H1 (cell line): ENCODE measurements around the gene DOCK8. TPM values are rescaled to one million over a fixed set of nuclear protein-coding genes. Genes with fewer than 3 reads are reported as not detected.

Experiments
- GTF2F1 ChIP-seq: IDR thresholded peaks from 2 replicates; pipeline ENCODE4 v1.6.1; 2012; ENCODE audit warnings: low read depth, low read length, improper control_type of control experiment, borderline replicate concordance
- HDAC2 ChIP-seq, 2 experiments: fragments of 300-600 bp in 1 of 2; sonication (generic) in 1 of 2; IDR thresholded peaks; 2 replicates each; pipeline ENCODE4 v1.6.1; 2011 to 2012; ENCODE audit warnings: low read depth in 2 of 2, low read length in 2 of 2, mild to moderate bottlenecking in 2 of 2, moderate library complexity in 2 of 2, borderline replicate concordance in 1 of 2, inconsistent platforms in 1 of 2
- MAX ChIP-seq: IDR thresholded peaks from 2 replicates; pipeline ENCODE4 v1.6.1; 2012; ENCODE audit warnings: inconsistent platforms
- POLR2A ChIP-seq, 2 experiments: IDR thresholded peaks; 1 replicate in 1 of 2; 2 replicates in 1 of 2; pipeline ENCODE4 v1.6.1; 2011; ENCODE audit warnings: low read depth in 2 of 2, low read length in 2 of 2, mild to moderate bottlenecking in 2 of 2; ENCODE audit errors: control extremely low read depth in 1 of 2
- POLR2AphosphoS5 ChIP-seq: IDR thresholded peaks from 2 replicates; pipeline ENCODE4 v1.6.1; 2011; ENCODE audit warnings: low read depth, low read length
- SIX5 ChIP-seq: IDR thresholded peaks from 2 replicates; pipeline ENCODE4 v1.6.1; 2011; ENCODE audit warnings: mild to moderate bottlenecking, low read depth, low read length
- SP2 ChIP-seq: IDR thresholded peaks from 2 replicates; pipeline ENCODE4 v1.6.1; 2012; ENCODE audit warnings: mild to moderate bottlenecking, low read length, inconsistent platforms
- polyA plus RNA-seq, 7 experiments: library from polyadenylated mRNA; depleted of rRNA in 3 of 7; stranded (reverse) in 5 of 7; unstranded in 2 of 7; fragments of >200 nt in 5 of 7; fragments of 200-250 nt in 2 of 7; gene quantifications; 1 replicate in 5 of 7; 2 replicates in 1 of 7; 4 replicates in 1 of 7; pipeline versions ENCODE4 v1.2.1 to v1.2.3, GENCODE V29; 2011 to 2013; ENCODE audit warnings: missing spikeins in 2 of 7, mixed read lengths in 2 of 7
- total RNA-seq: library from RNA; stranded (reverse); fragmentation: NEBNext Ultra II Directional; extraction: Animal tissue kit (Norgen Biotek cat#: 25700); gene quantifications from 2 replicates; pipeline ENCODE4 v1.2.1, GENCODE V29; 2021

Gene DOCK8
- total and polyA plus RNA-seq, 2 of the 8 experiments (the other 6 are each of a cell fraction or from before 2014, with no cell fraction given) = 0.57 to 2.0 TPM

- TF ChIP-seq HDAC2 (IDR thresholded peaks at IDR 0.05; ENCODE audit: borderline replicate concordance in 1 of 2, low read depth in 2 of 2, low read length in 2 of 2) (no peak), MAX (no peak), POLR2AphosphoS5 (no peak), POLR2A (IDR thresholded peaks at IDR 0.05; ENCODE audit: control extremely low read depth in 1 of 2, low read depth in 2 of 2, low read length in 2 of 2) (no peak), SIX5 (no peak), SP2 (no peak), GTF2F1 (no peak)
Measured at GRCh38 chr9:223152-223551, 8.5 kb downstream of the DOCK8 start (continued).
